HG03064 (cell line): ENCODE results near the gene PSMB9.

ENCODE experiments used
- ATAC-seq: cut with Tn5 transposase; IDR thresholded peaks from one replicate; pipeline ENCODE4 v1.9.1; 2021; ENCODE audit warnings: low read depth; ENCODE audit not compliant: unreplicated experiment

The PSMB9 gene

GRCh38 chr6:32838114-32838958 lies 15.7 kb upstream of the PSMB9 start, which contains the start of gene TAP2:
TAP2 (minus strand) TSS chr6:32838739; CDS start chr6:32838233, 506 bp downstream.
- peak; percentile 61 for ATAC-seq

DNA sequence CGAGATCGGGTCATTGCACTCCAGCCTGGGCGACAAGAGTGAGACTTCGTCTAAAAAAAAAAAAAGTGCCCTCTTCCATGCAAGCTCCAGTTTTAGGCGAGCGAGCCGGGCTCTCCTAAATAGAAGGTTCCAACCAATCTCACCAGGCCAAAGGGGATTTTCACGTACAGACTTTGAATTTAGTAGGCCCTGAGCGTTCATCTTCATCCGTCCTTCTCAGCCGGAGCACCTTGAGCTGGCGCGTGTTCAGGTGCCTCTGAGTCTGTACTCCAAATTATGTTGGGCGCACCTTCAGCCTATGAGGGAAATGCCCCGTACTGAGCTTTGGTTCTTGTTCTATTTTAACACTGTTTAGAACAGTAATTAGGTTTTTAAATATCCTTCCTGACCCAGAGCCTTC lies 14.6 kb upstream of the PSMB9 start:
- ATAC-seq, result no peak

- ATAC-seq, result no peak
Observed at GRCh38 chr6:32840604-32841246, 13.3 kb upstream of the PSMB9 start.

DNA sequence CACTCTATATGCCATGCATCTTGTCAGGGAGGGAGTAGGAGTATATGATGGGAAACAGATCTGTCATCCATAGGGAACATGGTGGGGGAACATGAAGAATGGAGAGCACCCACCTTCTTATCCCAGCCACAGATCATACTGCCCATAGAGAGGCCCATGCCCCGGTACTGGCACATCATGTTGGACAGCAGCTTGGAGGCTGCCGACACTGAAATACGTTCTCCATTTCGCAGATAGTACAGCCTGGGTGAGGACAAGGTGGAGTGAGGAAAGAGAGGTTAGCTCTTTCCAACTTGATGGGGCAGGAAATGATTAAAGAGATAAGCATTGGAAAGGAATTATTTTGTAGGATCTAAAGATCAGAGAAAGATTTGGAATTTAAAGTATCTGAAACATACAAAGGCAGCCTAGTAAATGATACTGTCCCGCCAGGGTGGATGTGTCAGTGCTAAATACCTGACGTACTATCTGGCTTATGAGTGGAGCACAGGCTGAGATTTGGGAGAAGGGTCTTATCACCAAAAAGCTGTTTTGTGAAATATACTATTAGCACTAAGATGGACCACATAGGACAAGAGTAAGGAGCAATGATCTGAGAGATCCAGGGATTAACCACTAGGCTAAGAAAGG lies 11.9 kb upstream of the PSMB9 start:
- no peak for ATAC-seq

DNA sequence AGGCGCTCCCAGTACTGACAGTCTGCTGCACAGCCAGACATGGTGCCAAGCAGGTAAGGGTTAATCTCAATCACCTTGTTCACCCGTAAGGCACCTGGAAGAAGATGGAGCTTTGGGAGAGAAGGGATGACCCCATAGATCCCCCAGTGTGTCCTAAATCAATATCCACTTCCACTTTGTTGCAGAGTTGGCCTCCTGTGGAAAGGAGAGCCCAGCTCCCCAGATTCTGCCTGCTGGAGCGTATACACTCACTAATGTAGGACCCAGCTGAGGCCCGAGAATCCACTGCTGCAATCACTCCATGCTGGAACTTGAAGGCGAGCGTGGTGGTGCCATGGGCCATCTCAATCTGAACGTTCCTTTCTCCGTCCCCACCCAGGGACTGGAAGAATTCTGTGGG lies 11.3 kb upstream of the PSMB9 start:
- ATAC-seq, result no peak

- ATAC-seq, result no peak
Observed at GRCh38 chr6:32843331-32843978, 10.5 kb upstream of the PSMB9 start.

- ATAC-seq, result peak; percentile 48
Observed at GRCh38 chr6:32843979-32844838, 9.8 kb upstream of the PSMB9 start, which contains the start of gene PSMB8. PSMB8 (minus strand) TSS chr6:32844047; CDS start chr6:32843996, 51 bp downstream.

GRCh38 chr6:32844839-32845383 lies 9.1 kb upstream of the PSMB9 start:
- no peak for ATAC-seq

DNA sequence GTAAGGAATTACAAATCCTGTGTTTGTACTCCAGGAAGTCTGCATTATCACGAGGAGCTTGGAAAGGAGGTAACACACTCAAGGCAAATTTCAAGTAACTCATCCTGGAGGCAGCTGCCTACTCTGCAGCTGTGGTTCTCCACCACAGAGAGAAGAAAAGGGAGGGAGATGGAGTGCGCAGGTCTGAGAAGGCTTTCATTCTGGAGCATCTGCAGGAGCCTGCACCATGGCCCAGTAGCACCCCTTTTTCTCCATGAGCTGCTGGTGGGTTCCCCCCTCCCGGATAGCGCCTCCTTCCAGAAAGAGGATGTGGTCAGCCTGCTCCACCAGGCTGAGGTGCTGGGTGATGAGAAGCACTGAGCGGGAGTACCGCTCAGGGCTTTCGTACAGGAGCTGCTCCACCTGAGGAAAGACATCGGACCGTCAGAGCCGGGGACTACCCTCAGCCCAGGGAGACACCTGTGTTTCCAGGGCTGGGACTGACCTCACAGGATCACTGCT lies 8.6 kb upstream of the PSMB9 start:
- no peak for ATAC-seq

- no peak for ATAC-seq
Observed at GRCh38 chr6:32847004-32847403, 7.0 kb upstream of the PSMB9 start.

GRCh38 chr6:32847795-32848194 lies 6.2 kb upstream of the PSMB9 start:
- no peak for ATAC-seq

DNA sequence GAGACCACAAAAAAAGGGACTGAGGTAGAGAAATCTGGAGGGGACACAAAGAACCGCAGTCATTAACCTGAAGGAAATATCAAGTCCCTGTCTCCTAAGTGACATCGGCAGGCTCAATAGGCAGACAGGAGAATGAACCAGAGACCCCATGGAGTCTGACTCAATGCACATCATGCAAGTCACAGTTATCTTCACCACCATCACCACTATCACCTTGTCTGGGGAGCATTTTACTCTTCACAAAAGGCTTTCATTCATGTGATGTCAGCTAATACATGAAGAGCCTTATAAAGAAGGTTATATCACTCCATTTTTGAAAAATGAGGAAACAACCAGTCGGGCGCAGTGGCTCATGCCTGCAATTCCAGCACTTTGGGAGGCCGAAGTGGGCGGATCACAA lies 4.9 kb upstream of the PSMB9 start:
- ATAC-seq, result no peak

DNA sequence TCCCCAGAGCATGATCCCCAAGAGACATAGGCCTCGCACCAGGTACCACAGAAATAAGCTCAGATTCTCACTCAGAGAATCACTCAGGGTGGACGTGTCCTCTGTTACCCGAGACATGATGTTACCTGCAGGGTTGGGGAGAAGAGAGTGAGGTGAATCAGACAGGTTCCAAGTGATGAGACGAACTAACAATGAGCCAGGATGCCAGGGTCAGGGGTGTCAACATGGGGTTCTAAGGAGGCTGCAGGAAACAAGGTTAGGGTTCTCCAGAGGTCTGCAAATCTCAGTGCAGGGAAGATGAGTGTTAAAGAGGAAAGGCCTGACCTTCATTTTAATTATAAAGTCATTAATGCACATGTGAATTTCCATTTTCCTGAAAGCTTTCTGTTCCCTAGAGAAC lies 3.0 kb upstream of the PSMB9 start:
- no peak for ATAC-seq

DNA sequence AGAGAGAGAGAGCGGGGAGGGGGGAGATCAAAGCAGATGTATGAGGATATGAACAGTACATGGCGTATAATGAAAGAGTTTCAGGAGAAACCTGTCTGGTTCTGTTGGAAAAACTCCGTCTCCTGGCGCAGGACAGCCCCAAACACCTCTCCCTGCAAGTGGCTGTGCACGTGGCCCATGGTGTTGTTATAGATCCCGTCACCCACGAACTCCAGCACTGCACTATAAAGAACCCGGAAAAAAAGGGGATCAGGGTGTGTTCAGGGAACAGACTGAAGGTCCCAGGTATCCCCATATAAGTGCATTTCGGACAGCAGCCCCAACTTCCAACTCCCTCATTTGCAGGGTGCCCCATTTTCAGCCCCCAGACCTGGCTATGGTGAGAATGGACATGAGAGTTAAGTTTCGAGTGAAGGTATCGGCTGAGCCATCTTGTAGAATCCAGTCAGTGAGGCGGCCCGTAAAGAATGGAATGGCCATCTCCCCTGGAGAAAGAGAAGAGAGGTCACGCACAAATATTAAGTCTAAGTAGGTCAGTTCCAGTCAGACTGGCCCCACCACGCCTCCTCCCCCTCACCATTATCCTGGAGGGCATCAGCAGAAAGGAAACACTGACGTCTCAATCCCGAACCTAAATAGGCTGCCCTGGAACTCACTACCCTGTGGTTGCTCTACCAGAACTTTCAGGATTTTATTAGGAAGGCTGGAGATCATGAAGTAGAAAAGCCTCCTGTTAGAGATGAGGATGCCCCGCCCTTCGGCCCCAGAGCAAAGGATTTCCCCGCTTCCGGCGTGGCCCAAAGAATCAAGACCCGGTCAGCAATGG lies 1.8 kb upstream of the PSMB9 start:
- ATAC-seq, result peak; percentile 16

DNA sequence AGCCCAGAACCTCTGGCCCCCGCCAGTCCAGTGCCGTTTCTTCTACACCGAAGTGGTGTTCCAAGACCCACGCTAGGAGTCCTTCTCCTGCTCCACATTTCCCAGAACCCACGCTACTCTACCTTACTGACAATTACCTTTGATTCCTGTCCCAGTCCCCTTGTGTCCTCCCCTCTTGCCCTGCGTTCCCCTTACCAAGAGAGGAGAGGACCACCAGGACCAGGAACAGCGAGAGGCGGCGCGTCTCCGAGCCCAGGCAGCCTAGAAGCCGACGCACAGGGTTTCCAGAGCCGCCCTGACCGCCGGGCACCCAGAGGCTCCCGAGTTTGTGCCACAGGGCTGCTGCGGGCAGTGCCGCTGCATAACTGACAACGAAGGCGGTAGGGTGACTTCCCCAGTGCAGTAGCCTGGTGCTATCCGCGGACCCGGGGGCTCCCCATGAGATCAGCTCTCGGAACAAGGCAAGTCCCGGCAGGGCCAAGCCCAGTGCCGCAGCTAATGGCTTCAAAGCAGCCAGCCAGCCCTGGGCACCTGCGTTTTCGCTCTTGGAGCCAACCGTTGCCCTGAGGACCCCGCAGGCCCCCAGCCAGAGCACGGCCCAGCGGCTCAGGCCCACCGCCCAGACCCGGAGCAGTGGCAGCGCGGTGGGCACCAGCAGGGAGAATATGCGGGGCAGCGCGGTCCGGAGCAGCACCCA lies 1.0 kb upstream of the PSMB9 start:
- ATAC-seq, result peak; percentile 23

DNA sequence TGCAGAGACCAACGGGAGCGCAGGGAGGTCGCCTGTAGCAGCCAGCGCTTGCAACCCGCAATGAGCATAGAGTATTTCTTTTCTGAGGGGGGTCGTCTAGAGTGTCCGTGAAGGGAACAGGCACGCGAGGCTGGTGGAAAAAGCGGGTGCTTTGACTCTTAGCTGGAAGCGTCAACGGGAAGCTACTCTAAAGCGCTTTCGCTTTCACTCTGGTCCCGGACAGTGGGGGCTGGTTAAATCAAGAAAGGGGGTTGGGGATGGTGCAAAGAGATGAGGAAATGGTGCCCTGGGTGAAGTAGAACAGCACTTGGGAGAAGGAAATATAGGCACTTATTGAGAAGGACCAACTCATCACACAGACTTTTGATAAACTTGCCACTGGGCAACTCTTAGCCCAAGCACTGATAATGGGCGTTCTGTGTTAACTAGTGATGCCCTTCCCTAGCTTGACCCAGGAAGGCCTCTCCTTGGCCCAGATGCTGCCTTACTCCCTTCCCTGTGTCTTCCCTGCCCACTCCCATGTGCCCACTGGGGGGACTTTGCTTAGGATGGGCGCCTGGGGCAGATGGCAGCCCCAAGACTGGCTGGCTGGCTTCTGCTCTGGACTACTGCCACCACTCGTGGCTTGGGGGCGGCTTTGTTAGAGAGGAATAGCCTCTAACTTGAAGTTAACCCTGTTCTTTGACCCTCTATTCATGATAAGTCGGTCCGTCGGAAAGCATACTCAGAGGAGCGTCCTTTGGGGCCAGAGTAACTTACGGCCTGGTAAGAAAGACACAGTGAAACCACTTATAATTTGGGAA lies 585 bp downstream of the PSMB9 start:
- ATAC-seq, result no peak

DNA sequence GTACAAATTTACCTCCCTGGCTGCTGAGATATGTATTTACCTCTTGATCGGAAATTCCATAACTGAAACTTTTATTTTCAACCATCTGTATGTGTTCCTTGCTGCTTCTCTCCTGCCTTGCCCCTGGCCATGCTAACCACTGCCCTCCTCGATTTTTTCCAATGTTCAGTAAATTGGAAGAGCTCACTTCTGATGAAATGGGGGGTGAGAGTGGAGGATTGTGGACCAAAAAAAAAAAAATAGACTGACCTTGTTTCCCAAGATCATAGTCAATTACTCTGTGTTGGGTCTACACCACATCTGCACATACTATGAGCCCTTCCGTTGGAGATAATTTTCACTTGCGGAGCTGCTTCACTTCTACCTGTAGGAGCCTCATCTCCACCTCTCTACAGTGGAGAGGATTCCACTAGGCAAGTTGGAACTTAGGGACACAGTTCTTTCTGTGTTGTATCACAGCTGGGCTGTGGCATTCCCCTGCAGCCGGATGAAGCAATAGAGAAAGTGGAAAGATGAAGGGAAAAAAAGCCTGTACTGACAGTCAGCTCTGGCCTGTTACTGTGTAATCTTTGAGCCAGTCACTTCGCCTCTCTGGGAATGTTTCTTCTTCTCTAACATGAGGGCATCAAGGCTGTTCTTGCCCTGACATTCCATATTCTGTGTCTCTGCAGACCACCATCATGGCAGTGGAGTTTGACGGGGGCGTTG lies 1.6 kb downstream of the PSMB9 start:
- ATAC-seq, result no peak
